Measurements from ENCODE around the gene EPHA6.

The EPHA6 gene

DNA sequence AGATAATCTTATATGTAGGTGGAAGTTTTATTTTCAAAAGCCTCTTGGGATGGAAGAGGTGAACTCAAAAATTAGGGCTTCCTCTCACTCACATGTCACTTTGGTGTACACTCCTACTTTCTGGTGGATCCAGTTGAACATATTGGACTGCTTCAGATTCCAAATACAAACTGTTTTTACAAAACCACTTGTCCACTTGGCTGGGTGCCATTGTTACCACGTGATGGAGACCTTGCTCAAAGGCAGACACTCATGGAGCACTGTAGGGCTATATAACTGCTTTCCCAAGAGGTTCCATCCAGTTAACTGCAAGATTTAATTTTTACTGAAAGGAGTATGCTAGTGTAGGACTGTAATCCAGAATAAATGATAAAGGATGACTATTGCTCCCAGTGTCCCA lies 307.0 kb downstream of the EPHA6 start:
- H3K27ac ChIP-seq, result no peak overlapping the region
- no peak for TF ChIP-seq CTCF (conservative IDR thresholded peaks at IDR 0.05)

- no peak overlapping the region for H3K27ac ChIP-seq
- TF ChIP-seq CTCF (conservative IDR thresholded peaks at IDR 0.05), result no peak
Measured at GRCh38 chr3:97125902-97126499, 311.6 kb downstream of the EPHA6 start.

DNA sequence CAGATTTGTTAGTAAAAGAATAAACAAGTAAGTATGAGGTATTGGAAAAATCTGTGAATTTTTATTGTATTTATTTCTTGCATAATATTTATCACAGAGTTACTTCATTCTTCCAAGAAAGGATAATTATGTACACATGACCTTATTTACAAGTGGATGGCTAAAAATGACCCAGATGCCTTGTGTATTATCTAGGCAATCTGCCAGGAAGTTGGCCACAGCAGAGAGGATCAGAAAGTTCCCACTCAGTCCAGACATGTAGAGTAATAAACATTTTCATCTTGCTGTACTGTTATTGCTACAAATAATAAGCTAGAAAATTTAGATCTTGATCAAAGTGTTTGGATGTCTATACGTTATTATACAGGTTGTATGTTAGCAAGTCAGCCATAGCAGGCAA lies 317.1 kb downstream of the EPHA6 start:
- H3K27ac ChIP-seq, result no peak overlapping the region
- no peak for TF ChIP-seq CTCF (conservative IDR thresholded peaks at IDR 0.05)

GRCh38 chr3:97138914-97139541 lies 324.6 kb downstream of the EPHA6 start:
- TF ChIP-seq CTCF (conservative IDR thresholded peaks at IDR 0.05), result no peak
- no peak overlapping the region for H3K27ac ChIP-seq

DNA sequence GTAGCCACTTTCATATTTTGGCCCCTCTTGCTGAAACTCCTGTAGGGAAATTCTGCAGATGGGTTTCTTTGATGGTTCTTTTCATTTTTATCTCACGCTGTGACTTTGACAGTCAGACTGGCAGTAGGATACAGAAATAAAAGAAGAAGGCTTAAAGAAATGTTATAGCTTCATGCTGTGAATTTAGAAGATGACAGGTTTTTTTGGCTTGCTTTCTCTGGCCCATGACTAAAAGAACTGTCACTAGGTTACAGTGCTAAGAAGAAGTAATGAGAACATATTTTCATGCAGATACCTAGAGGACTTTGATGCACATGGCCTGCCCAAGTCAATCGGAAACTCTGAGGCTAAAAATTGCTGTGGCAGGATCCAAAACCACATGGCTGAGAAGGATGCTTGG lies 334.5 kb downstream of the EPHA6 start:
- TF ChIP-seq CTCF (conservative IDR thresholded peaks at IDR 0.05), result no peak
- no peak overlapping the region for H3K27ac ChIP-seq

GRCh38 chr3:97161169-97161568 lies 346.8 kb downstream of the EPHA6 start:
- H3K27ac ChIP-seq, result no peak overlapping the region
- no peak for TF ChIP-seq CTCF (conservative IDR thresholded peaks at IDR 0.05)

DNA sequence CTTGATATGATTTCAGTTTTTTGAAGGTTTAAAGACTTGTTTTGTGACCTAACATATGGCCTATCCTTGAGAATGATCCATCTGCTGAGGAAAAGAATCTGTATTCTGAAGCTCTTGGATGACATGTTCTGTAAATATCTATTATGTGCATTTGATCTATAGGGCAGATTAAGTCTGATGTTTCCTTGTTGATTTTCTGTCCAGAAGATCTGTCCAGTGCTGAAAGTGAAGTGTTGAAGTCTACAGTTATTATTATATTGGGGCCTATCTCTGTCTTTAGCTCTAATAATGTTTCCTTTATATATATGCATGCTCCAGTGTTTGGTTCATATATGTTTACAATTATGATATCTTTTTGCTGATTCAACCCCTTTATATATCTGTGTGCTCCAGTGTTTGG lies 362.8 kb downstream of the EPHA6 start:
- H3K27ac ChIP-seq, result no peak overlapping the region
- no peak for TF ChIP-seq CTCF (conservative IDR thresholded peaks at IDR 0.05)

All from VCaP (cell line).